GM12891 (cell line): ENCODE data around the gene ZBTB16.

Source experiments
- POLR2A ChIP-seq: IDR thresholded peaks from 2 replicates; pipeline ENCODE4 v1.6.1; 2011; ENCODE audit warnings: low read depth, low read length, control low read depth
- POLR2AphosphoS5 ChIP-seq: IDR thresholded peaks from 2 replicates; pipeline ENCODE4 v1.6.1; 2011; ENCODE audit warnings: low read depth, low read length, control low read depth
- TAF1 ChIP-seq: IDR thresholded peaks from 2 replicates; pipeline ENCODE4 v1.6.1; 2011; ENCODE audit warnings: low read depth, low read length, control low read depth

DNA sequence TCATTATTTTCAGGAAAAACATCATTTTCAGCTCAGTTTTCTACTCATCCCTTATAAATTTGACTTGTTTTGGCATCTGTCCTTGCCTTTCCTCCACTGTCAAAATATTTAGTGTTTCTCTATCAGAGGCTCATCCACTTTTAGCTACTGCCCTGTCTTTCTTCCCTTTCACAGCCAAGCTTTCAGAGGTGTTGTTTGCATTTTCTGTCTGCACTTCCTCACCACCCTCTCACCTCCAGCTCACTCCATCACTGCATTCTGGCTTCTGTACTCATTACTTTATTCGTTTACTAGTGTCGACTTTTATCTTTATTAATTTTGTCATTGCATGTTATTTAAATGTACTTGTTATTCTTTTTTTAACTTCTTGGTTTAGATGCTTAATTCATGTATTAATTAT lies 210.0 kb downstream of the ZBTB16 start:
- TF ChIP-seq POLR2A (no peak), POLR2AphosphoS5 (no peak), TAF1 (no peak)
